Stomach (tissue), 4 donors: ENCODE data around the gene GP5.

ENCODE experiments used
- POLR2A ChIP-seq, 4 donors: fragments of 450-650 bp; IDR thresholded peaks; one replicate each; pipeline ENCODE4 v1.6.1; 2016; ENCODE audit warnings: antibody characterized with exemption in 4 of 4, control low read depth in 2 of 4, mild to moderate bottlenecking in 1 of 4, moderate library complexity in 1 of 4
- POLR2AphosphoS5 ChIP-seq, 3 donors: sonication (generic); formaldehyde crosslinking; IDR thresholded peaks; one replicate each; pipeline ENCODE4 v1.6.1; 2016; ENCODE audit warnings: antibody characterized with exemption in 3 of 3
- TF ChIP-seq, protein P1 (sequence below), 7 experiments: fragments of 450-650 bp in 4 of 7; fragments of 200-600 bp in 3 of 7; sonication (generic) in 3 of 7; IDR thresholded peaks; one replicate each; pipeline ENCODE4 v1.5.1; 2016 to 2019; ENCODE audit warnings: antibody characterized with exemption in 7 of 7, control low read depth in 2 of 7, mild to moderate bottlenecking in 1 of 7

DNA sequence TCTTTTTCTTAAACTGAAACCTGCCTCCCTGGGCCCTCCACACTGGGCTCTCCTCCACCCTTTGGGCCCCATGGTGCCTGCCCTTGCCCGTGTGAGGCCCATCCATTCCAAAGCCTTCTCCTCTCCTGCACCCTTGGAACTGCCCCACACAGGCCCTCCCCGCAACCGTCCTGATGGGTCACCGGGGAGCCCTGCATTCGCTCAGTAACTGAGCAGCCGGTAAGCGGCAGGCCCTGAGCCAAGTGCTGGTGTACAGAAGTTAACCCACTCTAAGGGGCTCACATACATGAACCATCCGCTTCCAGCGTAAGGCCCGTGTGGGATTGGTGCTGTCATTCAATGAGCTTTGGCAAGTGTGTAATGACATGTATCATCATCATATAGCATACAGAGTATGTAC, 24.1 kb downstream of the GP5 start:
- TF ChIP-seq POLR2AphosphoS5 (IDR thresholded peaks at IDR 0.05) (no peak), POLR2A (IDR thresholded peaks at IDR 0.05) (no peak)
- TF ChIP-seq, protein P1, sequence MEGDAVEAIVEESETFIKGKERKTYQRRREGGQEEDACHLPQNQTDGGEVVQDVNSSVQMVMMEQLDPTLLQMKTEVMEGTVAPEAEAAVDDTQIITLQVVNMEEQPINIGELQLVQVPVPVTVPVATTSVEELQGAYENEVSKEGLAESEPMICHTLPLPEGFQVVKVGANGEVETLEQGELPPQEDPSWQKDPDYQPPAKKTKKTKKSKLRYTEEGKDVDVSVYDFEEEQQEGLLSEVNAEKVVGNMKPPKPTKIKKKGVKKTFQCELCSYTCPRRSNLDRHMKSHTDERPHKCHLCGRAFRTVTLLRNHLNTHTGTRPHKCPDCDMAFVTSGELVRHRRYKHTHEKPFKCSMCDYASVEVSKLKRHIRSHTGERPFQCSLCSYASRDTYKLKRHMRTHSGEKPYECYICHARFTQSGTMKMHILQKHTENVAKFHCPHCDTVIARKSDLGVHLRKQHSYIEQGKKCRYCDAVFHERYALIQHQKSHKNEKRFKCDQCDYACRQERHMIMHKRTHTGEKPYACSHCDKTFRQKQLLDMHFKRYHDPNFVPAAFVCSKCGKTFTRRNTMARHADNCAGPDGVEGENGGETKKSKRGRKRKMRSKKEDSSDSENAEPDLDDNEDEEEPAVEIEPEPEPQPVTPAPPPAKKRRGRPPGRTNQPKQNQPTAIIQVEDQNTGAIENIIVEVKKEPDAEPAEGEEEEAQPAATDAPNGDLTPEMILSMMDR (IDR thresholded peaks at IDR 0.05) = no peak
